Measurements from ENCODE around the gene DAPK2.

- TF ChIP-seq CTCF (IDR thresholded peaks at IDR 0.05) (no peak), ZFX (IDR thresholded peaks at IDR 0.05; ENCODE audit: borderline replicate concordance) (no peak)
Measured at GRCh38 chr15:64044300-64045100, 1.8 kb downstream of the DAPK2 start.

Measured in 22Rv1 (cell line).